Gastroesophageal sphincter (tissue), 4 donors: Measurements from ENCODE around the gene SLC7A8. TPM values are rescaled to one million over a fixed set of nuclear protein-coding genes. Genes with fewer than 3 reads are reported as not detected.

Experiments
- ATAC-seq: fragments of 150-250 bp; one replicate; pipeline ENCODE4 v1.9.1; 2016; ENCODE audit warnings: mild to moderate bottlenecking, moderate library complexity
- H3K27ac ChIP-seq, 4 donors: fragments of 200-600 bp; sonication (generic) in 3 of 4; 1 replicate in 3 of 4; 2 replicates in 1 of 4; pipeline ENCODE4 v1.5.1; 2016 to 2019
- H3K27me3 ChIP-seq: fragments of 200-600 bp; sonication (generic); one replicate; pipeline ENCODE4 v1.5.1; 2019
- H3K36me3 ChIP-seq, 2 donors: fragments of 200-600 bp; sonication (generic); one replicate each; pipeline ENCODE4 v1.5.1; 2019; ENCODE audit warnings: control low read depth in 1 of 2
- H3K4me1 ChIP-seq, 3 donors: fragments of 200-600 bp; sonication (generic); 1 replicate in 2 of 3; 2 replicates in 1 of 3; pipeline ENCODE4 v1.5.1; 2016 to 2019; ENCODE audit warnings: control low read depth in 2 of 3
- H3K4me3 ChIP-seq, 2 donors: fragments of 200-600 bp; sonication (generic); one replicate each; pipeline ENCODE4 v1.5.1; 2019; ENCODE audit warnings: mild to moderate bottlenecking in 1 of 2, moderate library complexity in 1 of 2
- H3K9me3 ChIP-seq, 3 donors: fragments of 200-600 bp; sonication (generic); one replicate each; pipeline ENCODE4 v1.5.1; 2017 to 2019; ENCODE audit warnings: control low read depth in 2 of 3
- EP300 ChIP-seq: sonication (generic); formaldehyde crosslinking; IDR thresholded peaks from one replicate; pipeline ENCODE4 v1.6.1; 2017; ENCODE audit warnings: antibody characterized with exemption, mild to moderate bottlenecking
- POLR2A ChIP-seq, 2 donors: fragments of 450-650 bp; IDR thresholded peaks; one replicate each; pipeline ENCODE4 v1.6.1; 2017; ENCODE audit warnings: antibody characterized with exemption in 2 of 2, mild to moderate bottlenecking in 2 of 2, moderate library complexity in 1 of 2
- POLR2AphosphoS5 ChIP-seq: sonication (generic); formaldehyde crosslinking; IDR thresholded peaks from one replicate; pipeline ENCODE4 v1.6.1; 2017; ENCODE audit warnings: antibody characterized with exemption
- WGBS, 2 donors: methylation state at CpG; one replicate each; pipeline ENCODE4 v1.1.5; 2018; ENCODE audit warnings: low coverage in 1 of 2; 5-methylcytosine and 5-hydroxymethylcytosine counted together
- total RNA-seq, 4 donors: library from RNA; depleted of rRNA; stranded (reverse); fragments of >200 nt; gene quantifications; one replicate each; pipeline ENCODE4 v1.1.0, GENCODE V29; 2016
- TF ChIP-seq, protein P1 (sequence below), 4 experiments: fragments of 200-600 bp in 2 of 4; fragments of 450-650 bp in 2 of 4; sonication (generic) in 1 of 4; IDR thresholded peaks; one replicate each; pipeline ENCODE4 v1.5.1; 2017 to 2019; ENCODE audit warnings: antibody characterized with exemption in 4 of 4, mild to moderate bottlenecking in 2 of 4, moderate library complexity in 2 of 4

The SLC7A8 gene
- total RNA-seq, 4 donors from 2014 or later = 21.6 to 56.7 (median 32.2) TPM

GRCh38 chr14:23217032-23218020, 33.9 kb upstream of the SLC7A8 start:
- WGBS, 2 donors = 89 to 100% methylated on average over 2 to 6 of the region's 6 CpGs
- H3K4me3 ChIP-seq = no peak overlapping the region
- no peaks in the 10 kb centered on the region for H3K4me1 ChIP-seq
- ATAC-seq = no peak
- H3K27me3 ChIP-seq = peaks cover 8% of the 10 kb centered on the region
- H3K36me3 ChIP-seq = no peaks in the 10 kb centered on the region
- peaks cover 0 to 5% (median 0%) of the 10 kb centered on the region in 3 donors for H3K9me3 ChIP-seq
- no peak for TF ChIP-seq EP300
- TF ChIP-seq, protein P1, sequence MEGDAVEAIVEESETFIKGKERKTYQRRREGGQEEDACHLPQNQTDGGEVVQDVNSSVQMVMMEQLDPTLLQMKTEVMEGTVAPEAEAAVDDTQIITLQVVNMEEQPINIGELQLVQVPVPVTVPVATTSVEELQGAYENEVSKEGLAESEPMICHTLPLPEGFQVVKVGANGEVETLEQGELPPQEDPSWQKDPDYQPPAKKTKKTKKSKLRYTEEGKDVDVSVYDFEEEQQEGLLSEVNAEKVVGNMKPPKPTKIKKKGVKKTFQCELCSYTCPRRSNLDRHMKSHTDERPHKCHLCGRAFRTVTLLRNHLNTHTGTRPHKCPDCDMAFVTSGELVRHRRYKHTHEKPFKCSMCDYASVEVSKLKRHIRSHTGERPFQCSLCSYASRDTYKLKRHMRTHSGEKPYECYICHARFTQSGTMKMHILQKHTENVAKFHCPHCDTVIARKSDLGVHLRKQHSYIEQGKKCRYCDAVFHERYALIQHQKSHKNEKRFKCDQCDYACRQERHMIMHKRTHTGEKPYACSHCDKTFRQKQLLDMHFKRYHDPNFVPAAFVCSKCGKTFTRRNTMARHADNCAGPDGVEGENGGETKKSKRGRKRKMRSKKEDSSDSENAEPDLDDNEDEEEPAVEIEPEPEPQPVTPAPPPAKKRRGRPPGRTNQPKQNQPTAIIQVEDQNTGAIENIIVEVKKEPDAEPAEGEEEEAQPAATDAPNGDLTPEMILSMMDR (IDR thresholded peaks at IDR 0.05) = no peak
- no peak for TF ChIP-seq POLR2A (IDR thresholded peaks at IDR 0.05)
- no peak for TF ChIP-seq POLR2AphosphoS5
- H3K27ac ChIP-seq = no peak overlapping the region

- no peaks in the 10 kb centered on the region for H3K36me3 ChIP-seq
- WGBS, 2 donors = 83 to 94% methylated on average over 1 of the region's 1 CpG
- no peak overlapping the region for H3K4me3 ChIP-seq
- no peak overlapping the region for H3K27ac ChIP-seq
- H3K27me3 ChIP-seq = peaks cover 5% of the 10 kb centered on the region
- peaks cover 0 to 5% (median 0%) of the 10 kb centered on the region in 3 donors for H3K9me3 ChIP-seq
- ATAC-seq = no peak
- H3K4me1 ChIP-seq = no peaks in the 10 kb centered on the region
- TF ChIP-seq, protein P1 (IDR thresholded peaks at IDR 0.05) = no peak
- TF ChIP-seq POLR2AphosphoS5 (no peak), POLR2A (IDR thresholded peaks at IDR 0.05) (no peak), EP300 (no peak)
Observed at GRCh38 chr14:23215421-23215820, 32.0 kb upstream of the SLC7A8 start.

- H3K27ac ChIP-seq = no peak overlapping the region
- H3K27me3 ChIP-seq = peaks cover 17% of the 10 kb centered on the region
- no peak for TF ChIP-seq POLR2AphosphoS5
- TF ChIP-seq, protein P1 (IDR thresholded peaks at IDR 0.05) = no peak
- TF ChIP-seq EP300 = no peak
- TF ChIP-seq POLR2A (IDR thresholded peaks at IDR 0.05) = no peak
- WGBS, 2 donors = 72 to 89% methylated on average over 6 of the region's 7 CpGs
- no peak for ATAC-seq
- no peaks in the 10 kb centered on the region for H3K4me1 ChIP-seq
- no peaks in the 10 kb centered on the region for H3K9me3 ChIP-seq
- no peak overlapping the region for H3K4me3 ChIP-seq
- no peaks in the 10 kb centered on the region for H3K36me3 ChIP-seq
Observed at GRCh38 chr14:23209651-23210423, 26.4 kb upstream of the SLC7A8 start.

DNA sequence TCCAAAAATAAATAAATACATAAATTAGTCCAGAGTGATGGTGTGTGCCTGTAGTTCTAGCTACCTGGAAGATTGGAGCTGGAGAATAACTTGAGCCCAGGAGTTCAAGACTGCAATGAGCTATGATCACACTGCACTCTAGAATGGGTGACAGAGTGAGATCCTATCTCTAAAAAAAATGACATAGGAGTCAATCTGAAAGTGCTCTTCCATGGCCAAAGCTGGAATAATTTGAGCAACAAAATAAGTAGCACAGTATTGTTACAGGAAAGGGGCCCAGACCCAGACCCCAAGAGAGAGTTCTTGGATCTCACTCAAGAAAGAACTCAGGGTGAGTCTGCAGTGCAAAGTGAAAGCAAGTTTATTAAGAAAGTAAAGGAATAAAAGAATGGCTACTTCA, 24.9 kb upstream of the SLC7A8 start:
- TF ChIP-seq, protein P1 (IDR thresholded peaks at IDR 0.05) = no peak
- no peak for TF ChIP-seq EP300
- TF ChIP-seq POLR2A (IDR thresholded peaks at IDR 0.05) = no peak
- TF ChIP-seq POLR2AphosphoS5 = no peak

More for the DNA sequence above, 24.9 kb upstream of the SLC7A8 start:
- Histone ChIP-seq H3K4me1 (no peaks in the 10 kb centered on the region), H3K27ac (no peak overlapping the region), H3K27me3 (peaks cover 17% of the 10 kb centered on the region), H3K4me3 (no peak overlapping the region), H3K9me3 (no peaks in the 10 kb centered on the region), H3K36me3 (no peaks in the 10 kb centered on the region)
- ATAC-seq = no peak
